Stimulated activated CD4-positive, alpha-beta T cell treated with anti-CD3 and anti-CD28 coated beads, Interleukin-4, amount 100 ng/mL, for 48 hours (primary cell): ENCODE results near the gene EME2.
"Not testable (repeated sequence)": the region's sequence is repeated elsewhere in the genome, so short reads cannot be mapped to it uniquely, and the experiment has no call there.

Experiments used
- DNase-seq, 2 donors: peaks; one replicate each; pipeline ENCODE4 v3.0.0-alpha.2; 2020; ENCODE audit warnings: low read depth in 2 of 2

Gene EME2

DNA sequence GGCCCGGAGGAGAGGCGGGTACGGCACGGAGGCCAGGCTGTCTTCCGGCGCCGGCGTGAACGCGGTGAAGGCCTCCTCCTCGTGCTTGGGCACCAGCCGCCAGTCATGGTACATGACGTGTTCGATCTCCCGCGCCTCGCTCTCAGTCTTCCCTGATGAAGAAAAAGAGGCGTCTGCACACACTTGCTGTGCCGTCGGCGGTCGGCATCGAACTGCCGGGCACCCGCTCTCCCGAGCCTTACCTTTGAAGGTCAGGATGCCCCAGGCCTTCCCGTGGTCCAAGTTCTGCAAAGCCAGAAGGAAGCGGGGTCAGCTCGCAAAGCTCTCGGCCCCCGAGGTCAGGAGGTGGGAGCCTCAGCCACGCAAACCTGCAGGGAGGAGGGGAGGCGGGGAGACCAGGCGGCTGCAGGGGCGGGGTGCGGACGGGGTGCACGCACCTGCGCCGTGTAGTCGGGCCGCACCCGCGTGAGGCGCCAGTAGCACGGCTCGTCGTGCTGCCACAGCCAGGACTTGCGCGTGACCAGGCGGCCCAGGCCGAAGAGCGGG lies at the start of gene EME2:
EME2 (plus strand) TSS at position 449 of the 546 bp plus-strand sequence. CDS start 418 bp downstream, outside the sequence.
- DNase-seq: peak; percentile 44 to 47

- peak; percentile 17 to 21 for DNase-seq
Observed at GRCh38 chr16:1723450-1724147, 49.0 kb upstream of the EME2 start.

DNA sequence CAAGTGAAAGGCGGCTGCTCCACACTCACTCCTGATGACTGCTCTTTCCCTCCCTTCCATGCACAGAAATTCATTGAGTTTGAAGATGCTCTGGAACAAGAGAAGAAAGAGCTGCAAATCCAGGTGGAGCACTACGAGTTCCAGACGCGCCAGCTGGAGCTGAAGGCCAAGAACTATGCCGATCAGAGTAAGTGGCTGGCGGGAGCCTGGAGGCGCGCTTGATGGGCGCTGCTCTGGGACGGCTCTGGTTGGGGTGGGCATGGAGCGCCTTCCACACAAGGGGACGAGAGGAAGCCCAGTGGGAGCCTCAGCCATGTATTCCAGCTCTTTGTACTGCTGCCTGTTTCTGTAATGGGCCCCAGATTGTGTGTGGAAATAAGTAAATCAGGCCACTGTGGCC lies 48.1 kb upstream of the EME2 start:
- no peak for DNase-seq

DNA sequence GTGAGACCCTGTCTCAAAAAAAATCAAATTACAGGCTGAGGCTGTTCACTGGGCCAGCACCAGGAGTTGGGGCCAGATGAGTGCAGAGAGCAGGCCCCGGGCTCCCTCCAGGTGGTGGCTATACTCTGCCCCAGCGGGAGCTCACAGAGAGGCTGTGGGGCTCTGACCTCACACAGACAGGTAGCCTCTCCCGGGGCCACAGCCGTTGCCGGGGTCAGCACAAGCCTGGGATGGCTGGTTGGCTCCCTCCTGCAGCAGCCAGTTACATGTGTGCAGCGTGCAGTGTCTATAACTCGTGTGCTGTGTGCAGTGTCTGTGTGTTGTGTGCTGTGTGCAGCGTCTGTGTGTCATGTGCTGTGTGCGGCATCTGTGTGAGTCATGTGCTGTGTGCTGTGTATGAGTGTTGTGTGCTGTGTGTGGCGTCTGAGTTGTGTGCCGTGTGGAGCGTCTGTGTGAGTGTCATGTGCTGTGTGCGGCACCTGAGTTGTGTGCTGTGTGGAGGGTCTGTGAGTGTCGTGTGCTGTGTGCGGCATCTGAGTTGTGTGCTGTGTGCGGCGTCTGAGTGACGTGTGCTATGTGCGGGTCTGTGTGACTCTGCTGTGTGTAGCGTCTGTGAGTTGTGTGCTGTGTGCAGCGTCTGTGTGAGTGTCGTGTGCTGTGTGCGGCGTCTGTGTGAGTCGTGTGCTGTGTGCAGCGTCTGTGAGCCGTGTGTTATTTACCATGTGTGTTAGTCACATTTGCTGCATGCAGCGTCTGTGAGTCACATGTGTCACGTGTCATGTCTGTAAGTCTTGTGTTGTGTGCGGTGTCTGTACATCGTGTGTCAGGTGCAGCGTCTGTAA lies 45.7 kb upstream of the EME2 start:
- DNase-seq: no peak

- no peak for DNase-seq
Observed at GRCh38 chr16:1727651-1728624, 44.7 kb upstream of the EME2 start.

DNA sequence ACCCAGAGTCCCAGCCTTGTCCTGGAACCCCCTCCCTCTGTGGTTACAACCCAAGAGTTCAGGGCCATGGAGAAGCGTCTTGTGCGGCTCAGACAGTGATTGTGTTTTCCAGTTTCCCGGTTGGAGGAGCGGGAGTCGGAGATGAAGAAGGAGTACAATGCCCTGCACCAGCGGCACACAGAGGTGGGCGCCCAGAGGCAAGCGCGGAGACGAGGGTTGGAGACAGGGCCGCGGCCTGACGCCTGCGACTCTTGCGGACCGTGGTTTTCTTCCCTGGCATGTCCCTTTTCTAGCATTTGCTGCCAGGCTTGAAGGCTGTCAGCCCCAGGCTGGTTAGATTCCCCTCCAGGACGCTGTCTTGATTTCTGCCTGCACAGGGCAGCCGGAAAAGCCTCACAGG lies 43.6 kb upstream of the EME2 start:
- DNase-seq: no peak

GRCh38 chr16:1729445-1729844 lies 43.2 kb upstream of the EME2 start:
- DNase-seq: no peak

GRCh38 chr16:1731073-1731472 lies 41.5 kb upstream of the EME2 start:
- DNase-seq: no peak

GRCh38 chr16:1731603-1732002 lies 41.0 kb upstream of the EME2 start:
- no peak for DNase-seq

DNA sequence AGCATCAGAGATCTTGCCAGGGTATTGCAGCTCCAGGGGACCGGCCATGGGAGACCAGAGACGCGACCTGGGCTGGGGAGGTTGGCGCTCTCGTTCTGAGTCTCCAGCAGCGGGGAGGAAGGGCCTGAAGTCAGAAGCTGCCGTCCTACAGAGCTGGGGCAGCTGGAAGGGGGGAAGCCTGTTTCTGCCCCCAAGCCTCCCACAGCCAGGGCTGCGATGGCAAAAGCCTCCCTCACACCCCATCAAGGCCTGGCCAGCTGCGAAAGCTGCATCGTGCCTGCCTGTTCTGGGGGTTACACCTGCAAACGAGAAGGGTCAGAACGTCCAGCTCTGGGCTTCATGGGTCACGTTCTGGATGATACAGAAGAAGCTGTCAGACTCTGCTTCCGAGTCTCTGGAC lies 40.5 kb upstream of the EME2 start:
- DNase-seq: no peak

DNA sequence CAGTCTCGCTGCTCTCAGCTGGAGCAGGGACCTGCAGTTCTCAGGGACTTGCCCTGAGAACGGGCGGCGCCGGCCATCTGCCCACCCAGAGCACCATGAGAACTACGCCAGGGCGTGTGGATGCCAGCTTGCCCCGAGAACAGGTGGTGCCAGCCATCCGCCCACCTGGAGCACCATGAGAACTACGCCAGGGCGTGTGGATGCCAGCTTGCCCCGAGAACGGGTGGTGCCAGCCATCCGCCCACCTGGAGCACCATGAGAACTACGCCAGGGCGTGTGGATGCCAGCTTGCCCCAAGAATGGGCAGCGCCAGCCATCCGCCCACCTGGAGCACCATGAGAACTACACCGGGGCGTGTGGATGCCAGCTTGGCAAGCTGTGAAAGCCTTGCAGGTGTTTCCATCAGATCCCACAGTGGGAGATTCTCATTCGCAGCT lies 40.0 kb upstream of the EME2 start:
- not testable (repeated sequence) for DNase-seq

- no peak for DNase-seq
Observed at GRCh38 chr16:1734123-1734522, 38.5 kb upstream of the EME2 start.

DNA sequence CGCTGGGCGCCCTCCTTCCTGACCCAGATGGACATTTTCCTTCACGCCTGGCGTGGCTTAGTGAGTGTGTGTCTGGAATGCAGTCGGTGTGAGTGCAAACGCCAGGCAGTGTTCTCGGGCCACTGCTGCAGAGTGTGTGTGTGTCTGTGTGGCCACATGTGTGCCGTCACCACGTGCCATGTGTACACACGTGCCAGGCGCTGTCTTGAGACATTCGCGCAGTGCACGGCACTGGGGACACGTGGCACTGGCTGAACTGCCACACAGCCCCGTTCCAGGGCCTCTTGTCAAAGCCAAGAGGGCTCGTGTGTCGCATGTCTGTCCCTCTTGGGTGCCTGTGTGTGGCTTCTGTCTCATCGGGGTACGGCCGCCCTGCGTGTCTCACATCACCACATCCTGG lies 37.8 kb upstream of the EME2 start:
- no peak for DNase-seq

- no peak for DNase-seq
Observed at GRCh38 chr16:1740234-1740633, 32.4 kb upstream of the EME2 start.

GRCh38 chr16:1740781-1741490 lies 31.7 kb upstream of the EME2 start:
- no peak for DNase-seq

DNA sequence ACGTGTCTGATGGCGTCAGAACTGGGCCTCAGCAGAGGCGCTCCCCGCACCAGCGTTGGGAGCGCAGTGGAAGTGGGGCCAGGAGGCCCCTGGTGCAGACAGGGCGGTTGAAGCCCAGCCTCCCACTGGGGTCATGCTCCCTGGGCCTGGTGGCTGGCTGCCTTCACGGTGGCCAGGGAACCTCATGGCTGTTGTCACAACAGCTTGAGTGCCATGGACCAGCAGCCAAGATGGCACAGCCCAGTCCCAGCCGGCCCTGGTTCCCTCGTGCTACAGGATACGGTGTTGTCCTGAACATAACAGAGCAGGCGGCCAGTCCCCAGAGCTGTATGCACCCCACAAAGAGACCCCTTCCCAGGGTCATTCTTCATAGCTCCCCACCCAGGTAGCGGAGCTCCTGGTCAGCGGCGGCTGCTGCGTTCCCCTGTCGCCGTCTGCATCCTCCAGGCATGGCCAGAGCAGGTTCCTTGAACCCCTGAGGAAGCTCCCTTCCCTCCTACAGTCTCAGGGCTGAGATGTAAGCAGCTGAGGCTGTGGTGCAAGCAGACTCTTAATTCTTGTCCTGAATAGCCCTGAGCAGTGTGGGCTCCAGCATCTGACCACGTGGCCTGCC lies 31.0 kb upstream of the EME2 start:
- no peak for DNase-seq

DNA sequence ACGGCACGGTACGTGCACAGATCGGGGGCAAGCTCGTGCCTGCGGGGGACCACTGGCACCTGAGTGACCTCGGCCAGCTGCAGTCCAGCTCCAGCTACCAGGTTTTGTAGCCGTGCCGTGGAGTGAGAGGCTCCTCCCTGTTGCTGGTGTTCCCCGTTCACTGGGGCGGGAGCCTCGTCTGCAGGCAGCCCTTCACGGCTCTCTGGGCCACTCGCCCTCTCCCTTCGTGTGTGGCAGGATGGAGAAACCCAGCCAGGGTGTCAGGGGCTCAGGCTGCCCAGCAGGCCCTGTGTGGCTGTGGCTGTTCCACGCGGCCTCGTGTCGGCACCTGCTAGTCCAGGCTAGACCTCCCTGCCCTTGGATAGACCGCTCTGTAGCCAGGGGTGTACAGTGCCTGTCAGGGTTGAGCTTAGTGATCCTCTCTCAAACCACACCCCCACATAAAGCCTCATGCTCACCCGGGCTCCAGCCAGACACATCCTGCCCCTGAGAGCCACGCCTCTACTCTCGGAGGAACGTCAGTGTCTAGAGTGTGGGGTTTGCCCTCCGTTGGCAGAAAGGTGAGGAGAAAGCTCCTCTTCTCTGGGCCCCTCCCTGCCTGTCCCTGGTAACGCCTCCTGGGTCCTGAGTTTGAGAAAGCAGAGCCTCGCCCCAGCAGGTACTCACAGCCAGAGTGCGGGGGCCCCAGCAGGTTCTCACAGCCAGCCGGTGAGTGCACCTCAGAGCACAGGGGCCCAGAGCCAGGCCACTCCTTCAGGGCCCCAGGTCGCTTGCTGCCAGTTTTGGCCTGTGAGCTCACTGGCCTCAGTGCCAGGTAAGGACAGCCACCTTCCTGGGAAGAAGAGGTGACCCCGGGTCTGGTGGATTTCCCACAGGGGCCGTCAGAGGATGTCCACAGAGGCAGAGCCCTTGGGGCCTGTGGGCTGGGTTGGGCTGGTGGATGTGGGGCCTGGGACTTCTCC lies 29.0 kb upstream of the EME2 start:
- no peak for DNase-seq

DNA sequence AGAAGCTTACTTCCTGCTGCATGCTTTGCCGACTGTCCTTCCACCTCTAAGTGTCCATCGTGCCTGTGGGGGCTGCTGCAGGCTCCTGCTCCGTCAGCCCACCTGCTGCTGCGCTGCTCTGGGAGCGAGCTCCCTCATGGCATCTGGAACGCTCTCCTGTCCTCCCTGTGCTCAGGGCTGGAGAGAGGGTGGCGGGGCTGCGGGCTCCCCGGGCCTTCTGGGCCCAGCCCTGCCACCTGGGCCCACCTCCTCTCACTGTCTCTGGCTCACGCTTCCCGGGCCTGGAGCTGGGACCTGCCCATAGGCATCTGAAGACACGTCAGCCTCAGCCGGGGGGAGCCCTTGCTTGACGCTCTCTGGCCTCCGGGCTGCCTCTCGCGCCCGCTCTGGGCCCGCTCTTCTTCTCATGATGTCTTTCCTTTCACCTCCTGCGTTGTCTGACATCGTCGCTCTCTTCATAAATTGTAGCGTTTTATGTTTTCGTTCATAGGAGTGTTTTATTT lies 28.2 kb upstream of the EME2 start:
- DNase-seq: no peak
